Measurements from ENCODE around the gene SDF2.

DNA sequence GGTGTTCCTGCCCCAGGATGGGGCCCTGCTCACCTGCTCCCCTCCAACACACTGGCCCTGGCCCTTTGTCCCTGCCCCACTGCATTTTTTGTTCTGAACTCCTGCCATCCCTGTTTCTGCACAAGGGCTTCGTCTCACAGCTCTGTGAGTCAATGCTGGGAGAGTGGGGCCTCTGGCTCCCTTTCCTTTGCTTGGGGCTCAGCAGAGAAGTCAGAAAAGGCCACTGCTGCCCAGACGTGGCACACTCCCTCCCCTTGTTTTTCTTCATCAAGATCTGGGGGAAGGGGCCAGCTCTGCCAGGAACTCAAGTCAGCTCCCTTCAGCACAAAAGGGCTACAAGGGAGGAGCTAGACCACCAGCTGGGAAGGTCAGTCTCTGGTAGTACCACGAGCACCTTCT lies 41.0 kb upstream of the SDF2 start:
- TF ChIP-seq, protein P1, sequence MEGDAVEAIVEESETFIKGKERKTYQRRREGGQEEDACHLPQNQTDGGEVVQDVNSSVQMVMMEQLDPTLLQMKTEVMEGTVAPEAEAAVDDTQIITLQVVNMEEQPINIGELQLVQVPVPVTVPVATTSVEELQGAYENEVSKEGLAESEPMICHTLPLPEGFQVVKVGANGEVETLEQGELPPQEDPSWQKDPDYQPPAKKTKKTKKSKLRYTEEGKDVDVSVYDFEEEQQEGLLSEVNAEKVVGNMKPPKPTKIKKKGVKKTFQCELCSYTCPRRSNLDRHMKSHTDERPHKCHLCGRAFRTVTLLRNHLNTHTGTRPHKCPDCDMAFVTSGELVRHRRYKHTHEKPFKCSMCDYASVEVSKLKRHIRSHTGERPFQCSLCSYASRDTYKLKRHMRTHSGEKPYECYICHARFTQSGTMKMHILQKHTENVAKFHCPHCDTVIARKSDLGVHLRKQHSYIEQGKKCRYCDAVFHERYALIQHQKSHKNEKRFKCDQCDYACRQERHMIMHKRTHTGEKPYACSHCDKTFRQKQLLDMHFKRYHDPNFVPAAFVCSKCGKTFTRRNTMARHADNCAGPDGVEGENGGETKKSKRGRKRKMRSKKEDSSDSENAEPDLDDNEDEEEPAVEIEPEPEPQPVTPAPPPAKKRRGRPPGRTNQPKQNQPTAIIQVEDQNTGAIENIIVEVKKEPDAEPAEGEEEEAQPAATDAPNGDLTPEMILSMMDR (IDR thresholded peaks at IDR 0.05): no peak
- no peak for TF ChIP-seq POLR2A (IDR thresholded peaks at IDR 0.05)
